Measurements from ENCODE around the gene COL4A1. TPM values are rescaled to one million over a fixed set of nuclear protein-coding genes. Genes with fewer than 3 reads are reported as not detected.

The COL4A1 gene
- total and polyA plus RNA-seq, 2 of the 13 experiments (the other 11 are each of a cell fraction or from before 2014, with no cell fraction given) = not detected

- no peak overlapping the region for H3K4me2 ChIP-seq (ENCODE audit: low read depth, low read length)
- ChIA-PET POLR2A (no interaction called here), CTCF (ENCODE audit: low intra/inter-chr PET ratio, low total read pairs) (no interaction called here)
- no peak overlapping the region for H3K9ac ChIP-seq (ENCODE audit: insufficient read depth, low read depth, low read length)
- intact Hi-C loops (cut with micrococcal nuclease; ENCODE audit: unreplicated experiment) = no loop called here
- no peak overlapping the region for H3K4me3 ChIP-seq (replicated peaks in 1 of 3; ENCODE audit: insufficient read depth in 1 of 3, low read depth in 2 of 3, low read length in 3 of 3)
- no TSS peak for BruUV-seq (replicated peaks)
- no peak for ATAC-seq
- in situ Hi-C loops (cut with HindIII; ENCODE audit: extremely low pct_ligation_motif_present, low pct_unique_long_range_greater_than_20kb) = no loop called here
- WGBS (ENCODE audit: low lambda C conversion rate) = 0% methylated on average over 2 of the region's 3 CpGs
- H3K4me1 ChIP-seq (ENCODE audit: insufficient read depth, low read length) = no peaks in the 10 kb centered on the region
- peaks cover 2 to 47% of the 10 kb centered on the region in 2 experiments; a peak in 2 of 5 replicates for H3K27me3 ChIP-seq (ENCODE audit: control insufficient read depth in 1 of 2, insufficient read depth in 2 of 2, low read length in 2 of 2)
- H3K9me3 ChIP-seq (ENCODE audit: low read length) = no peaks in the 10 kb centered on the region
- DNase-seq (ENCODE audit: low spot score) = no peak
- TF ChIP-seq ZNF280D (CRISPR knock-in tag; IDR thresholded peaks at IDR 0.05) (no peak), NPAS2 (CRISPR knock-in tag; IDR thresholded peaks at IDR 0.05; ENCODE audit: borderline replicate concordance) (no peak), AGO2 (optimal IDR thresholded peaks at IDR 0.05; ENCODE audit: low read depth, low read length) (no peak)
- no peaks in the 10 kb centered on the region for H3K79me2 ChIP-seq (ENCODE audit: insufficient read depth, low read length)
- no peak for FAIRE-seq
- no peaks in the 10 kb centered on the region for H4K20me1 ChIP-seq (ENCODE audit: insufficient read depth, low read length)
- no peaks in the 10 kb centered on the region for H3K36me3 ChIP-seq (replicated peaks in 1 of 2; ENCODE audit: control insufficient read depth in 1 of 2, insufficient read depth in 2 of 2, low read length in 2 of 2)
- H2AFZ ChIP-seq (ENCODE audit: low read length) = no peak overlapping the region
- H3K27ac ChIP-seq (ENCODE audit: extremely low read length, insufficient read depth, low read length) = no peak overlapping the region
These were observed 40.1 kb upstream of the COL4A1 start for GRCh38 chr13:110347088-110347487.

GRCh38 chr13:110346661-110347067 is 39.7 kb upstream of the COL4A1 start:
- ChIA-PET CTCF (ENCODE audit: low intra/inter-chr PET ratio, low total read pairs) (no interaction called here), POLR2A (no interaction called here)
- Histone ChIP-seq H4K20me1 (ENCODE audit: insufficient read depth, low read length) (no peaks in the 10 kb centered on the region), H2AFZ (ENCODE audit: low read length) (no peak overlapping the region), H3K27ac (ENCODE audit: extremely low read length, insufficient read depth, low read length) (no peak overlapping the region), H3K79me2 (ENCODE audit: insufficient read depth, low read length) (no peaks in the 10 kb centered on the region), H3K4me3 (replicated peaks in 1 of 3; ENCODE audit: insufficient read depth in 1 of 3, low read depth in 2 of 3, low read length in 3 of 3) (no peak overlapping the region), H3K4me1 (ENCODE audit: insufficient read depth, low read length) (no peaks in the 10 kb centered on the region), H3K9me3 (ENCODE audit: low read length) (no peaks in the 10 kb centered on the region), H3K4me2 (ENCODE audit: low read depth, low read length) (no peak overlapping the region), H3K9ac (ENCODE audit: insufficient read depth, low read depth, low read length) (no peak overlapping the region), H3K27me3 (ENCODE audit: control insufficient read depth in 1 of 2, insufficient read depth in 2 of 2, low read length in 2 of 2) (peaks cover 2 to 51% of the 10 kb centered on the region in 2 experiments; a peak in 2 of 5 replicates), H3K36me3 (replicated peaks in 1 of 2; ENCODE audit: control insufficient read depth in 1 of 2, insufficient read depth in 2 of 2, low read length in 2 of 2) (no peaks in the 10 kb centered on the region)
- no TSS peak for BruUV-seq (replicated peaks)
- in situ Hi-C loops (cut with HindIII; ENCODE audit: extremely low pct_ligation_motif_present, low pct_unique_long_range_greater_than_20kb) (no loop called here), intact Hi-C loops (cut with micrococcal nuclease; ENCODE audit: unreplicated experiment) (no loop called here)
- no peak for FAIRE-seq
- DNase-seq (ENCODE audit: low spot score) = no peak
- ATAC-seq = no peak
- WGBS (ENCODE audit: low lambda C conversion rate) = 12% methylated on average over 5 of the region's 17 CpGs
- TF ChIP-seq NFE2L1 (CRISPR knock-in tag; IDR thresholded peaks at IDR 0.05; ENCODE audit: borderline replicate concordance) (no peak), ZMYM2 (CRISPR knock-in tag; IDR thresholded peaks at IDR 0.05) (no peak), ZBED4 (CRISPR knock-in tag; IDR thresholded peaks at IDR 0.05; ENCODE audit: borderline replicate concordance) (no peak), THAP9 (CRISPR knock-in tag; IDR thresholded peaks at IDR 0.05; ENCODE audit: borderline replicate concordance) (no peak), ZFP90 (CRISPR knock-in tag; IDR thresholded peaks at IDR 0.05; ENCODE audit: borderline replicate concordance) (no peak)
